PC-3 (cell line): ENCODE data around the gene C9orf57. TPM values are rescaled to one million over a fixed set of nuclear protein-coding genes. Genes with fewer than 3 reads are reported as not detected.

ENCODE experiments used
- ATAC-seq: fragments of 200-7000 bp; cut with Tn5 transposase; 2 replicates; pipeline ENCODE4 v1.9.1; 2020; ENCODE audit warnings: mild to moderate bottlenecking, moderate library complexity
- BruUV-seq: library from RNA; stranded (reverse); fragments of 400-500 nt; replicated peaks from 2 replicates; lab custom pipeline; 2021; lab: Mats Ljungman, UMichigan
- CTCF ChIA-PET: fragments of 300-600 bp; sonication (Branson Sonifier 250); formaldehyde crosslinking; loops from one replicate; lab custom pipeline; 2022; ENCODE audit warnings: antibody characterized with exemption; lab: Charles Lee
- POLR2A ChIA-PET: fragments of 300-600 bp; sonication (Branson Sonifier 250); formaldehyde crosslinking; loops from one replicate; lab custom pipeline; 2022; ENCODE audit warnings: antibody characterized with exemption; ENCODE audit not compliant: unreplicated experiment; lab: Charles Lee
- DNase-seq: peaks from one replicate; pipeline ENCODE4 v3.0.0-alpha.2; 2015
- H2AFZ ChIP-seq: fragments of 300-600 bp; sonication (generic); 2 replicates; pipeline ENCODE4 v1.6.0; 2016; ENCODE audit warnings: antibody characterized with exemption, low read length
- H3F3A ChIP-seq: fragments of 300-600 bp; sonication (generic); one replicate; pipeline ENCODE4 v1.6.0; 2017; ENCODE audit warnings: antibody characterized with exemption, low read length, control low read depth, mild to moderate bottlenecking; ENCODE audit not compliant: unreplicated experiment
- H3K27ac ChIP-seq: fragments of 300-600 bp; sonication (generic); 2 replicates; pipeline ENCODE4 v1.5.1; 2016; ENCODE audit warnings: mild to moderate bottlenecking, low read length
- H3K27me3 ChIP-seq: fragments of 300-600 bp; sonication (generic); 2 replicates; pipeline ENCODE4 v1.6.1; 2016; ENCODE audit warnings: low read length, mixed read lengths
- H3K36me3 ChIP-seq: fragments of 300-600 bp; sonication (generic); 2 replicates; pipeline ENCODE4 v1.6.1; 2016; ENCODE audit warnings: low read depth, mixed run types, low read length, mixed read lengths
- H3K4me1 ChIP-seq: fragments of 300-600 bp; sonication (generic); 2 replicates; pipeline ENCODE4 v1.5.1; 2016; ENCODE audit warnings: low read length; ENCODE audit not compliant: insufficient read depth
- H3K4me2 ChIP-seq: fragments of 300-600 bp; sonication (generic); 2 replicates; pipeline ENCODE4 v1.6.0; 2016; ENCODE audit warnings: low read length
- H3K4me3 ChIP-seq: fragments of 300-600 bp; sonication (generic); 2 replicates; pipeline ENCODE4 v1.5.1; 2016; ENCODE audit warnings: mild to moderate bottlenecking, low read length, mixed read lengths
- H3K79me2 ChIP-seq: fragments of 300-600 bp; sonication (generic); 2 replicates; pipeline ENCODE4 v1.6.1; 2017; ENCODE audit warnings: low read length, mixed read lengths
- H3K9ac ChIP-seq: fragments of 300-600 bp; sonication (generic); 2 replicates; pipeline ENCODE4 v1.6.0; 2016; ENCODE audit warnings: mild to moderate bottlenecking, low read length
- H3K9me2 ChIP-seq: fragments of 300-600 bp; sonication (generic); replicated peaks from 2 replicates; pipeline ENCODE4 v1.6.1; 2016; ENCODE audit warnings: mixed run types, low read length, mixed read lengths
- H3K9me3 ChIP-seq: fragments of 300-600 bp; sonication (generic); 2 replicates; pipeline ENCODE4 v1.6.1; 2016; ENCODE audit warnings: low read length, mixed read lengths
- H4K20me1 ChIP-seq: fragments of 300-600 bp; sonication (generic); 2 replicates; pipeline ENCODE4 v1.6.1; 2016; ENCODE audit warnings: low read length, mixed read lengths
- EZH2 ChIP-seq: fragments of 300-600 bp; sonication (generic); IDR thresholded peaks from one replicate; pipeline ENCODE4 v1.6.1; 2017; ENCODE audit warnings: antibody characterized with exemption, mild to moderate bottlenecking, low read length; ENCODE audit not compliant: unreplicated experiment
- EZH2phosphoT487 ChIP-seq: fragments of 300-600 bp; sonication (generic); IDR thresholded peaks from 2 replicates; pipeline ENCODE4 v1.6.1; 2018; ENCODE audit warnings: mild to moderate bottlenecking, antibody characterized with exemption, low read length, borderline replicate concordance
- intact Hi-C: fragments of 100-400 bp; cut with micrococcal nuclease; formaldehyde crosslinking; loops from 2 replicates; pipeline ENCODE4 v1.9.0; 2023
- total RNA-seq: library from RNA; depleted of rRNA; stranded (reverse); fragments of >200 nt; gene quantifications from 2 replicates; pipeline ENCODE4 v1.2.3, GENCODE V29; 2014; rRNA removed

The C9orf57 gene
- total RNA-seq, 1 experiment from 2014 or later, result not detected

DNA sequence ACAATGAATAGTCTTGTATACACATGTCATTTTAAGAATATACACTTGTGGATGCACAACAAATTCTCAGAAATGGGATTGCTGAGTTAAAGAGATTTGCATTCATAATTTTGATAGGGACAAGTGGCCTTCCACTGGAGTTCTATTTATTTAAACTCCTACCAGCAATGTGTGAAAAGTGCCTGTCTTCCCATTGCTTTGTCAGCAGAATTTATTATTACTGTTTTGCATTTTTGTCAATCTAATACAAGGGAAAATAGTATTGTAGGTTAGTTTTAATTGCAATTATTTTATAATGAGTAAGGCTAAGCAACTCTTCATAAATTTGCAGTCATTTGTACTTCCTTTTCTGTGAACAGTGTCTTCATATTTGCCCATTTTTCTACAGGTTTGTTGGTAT, 55.0 kb downstream of the C9orf57 start:
- H3K9ac ChIP-seq, result no peak overlapping the region
- no peaks in the 10 kb centered on the region for H4K20me1 ChIP-seq
- ChIA-PET CTCF (no interaction called here), POLR2A (no interaction called here)
- 0 out of 2 replicates have a peak, but pooled peaks cover 3% of the 10 kb centered on the region for H3K4me1 ChIP-seq
- no peaks in the 10 kb centered on the region for H3K27me3 ChIP-seq
- H3K4me2 ChIP-seq, result no peak overlapping the region
- no peak overlapping the region for H3K27ac ChIP-seq
- no peaks in the 10 kb centered on the region for H3K9me3 ChIP-seq
- no peak for DNase-seq
- BruUV-seq, result no TSS peak
- ATAC-seq, result no peak
- no peaks in the 10 kb centered on the region for H3F3A ChIP-seq
- H3K36me3 ChIP-seq, result no peaks in the 10 kb centered on the region
- H2AFZ ChIP-seq, result no peak overlapping the region
- H3K4me3 ChIP-seq, result no peak overlapping the region
- no peaks in the 10 kb centered on the region for H3K79me2 ChIP-seq
- TF ChIP-seq EZH2phosphoT487 (no peak), EZH2 (no peak)
- no peaks in the 10 kb centered on the region for H3K9me2 ChIP-seq
- intact Hi-C loops, result no loop called here

Other genes starting within 250 kb of the C9orf57 start
- gene ABHD17B, start 149.4 kb downstream of the C9orf57 start, total RNA-seq, result 10.0 and 11.6 TPM in 2 replicates
- gene C9orf85, start 149.0 kb downstream of the C9orf57 start, total RNA-seq, result 7.9 and 13.4 TPM in 2 replicates
- gene GDA, start 88.8 kb upstream of the C9orf57 start, total RNA-seq, result not detected in 2 replicates